HG03520 (cell line): ENCODE results near the gene ARPC1B.
"Not testable (repeated sequence)": the region's sequence is repeated elsewhere in the genome, so short reads cannot be mapped to it uniquely, and the experiment has no call there.

Experiments used
- ATAC-seq: cut with Tn5 transposase; IDR thresholded peaks from one replicate; pipeline ENCODE4 v1.9.1; 2021; ENCODE audit warnings: mild to moderate bottlenecking, moderate library complexity; ENCODE audit not compliant: unreplicated experiment

The ARPC1B gene

GRCh38 chr7:99408379-99409191, 34.1 kb downstream of the ARPC1B start, which contains the start of the genes BUD31 and PDAP1:
BUD31 (plus strand) TSS chr7:99408969; CDS start chr7:99411093, 2,124 bp downstream.
PDAP1 (minus strand) TSS chr7:99408597; CDS start chr7:99408548, 49 bp downstream.
- ATAC-seq: peak; percentile 75

- no peak for ATAC-seq
These were observed 34.7 kb downstream of the ARPC1B start for GRCh38 chr7:99409192-99409572.

GRCh38 chr7:99409806-99410205, 35.3 kb downstream of the ARPC1B start:
- no peak for ATAC-seq

GRCh38 chr7:99410635-99411034, 36.1 kb downstream of the ARPC1B start:
- no peak for ATAC-seq

- ATAC-seq: not testable (repeated sequence)
These were observed 41.1 kb downstream of the ARPC1B start for GRCh38 chr7:99415513-99416127.

GRCh38 chr7:99418260-99418659, 43.7 kb downstream of the ARPC1B start:
- ATAC-seq: no peak

- ATAC-seq: no peak
These were observed 44.9 kb downstream of the ARPC1B start for GRCh38 chr7:99419323-99420021.

- no peak for ATAC-seq
These were observed 45.7 kb downstream of the ARPC1B start for GRCh38 chr7:99420213-99420612.

GRCh38 chr7:99420986-99421385, 46.5 kb downstream of the ARPC1B start:
- no peak for ATAC-seq

GRCh38 chr7:99422186-99422585, 47.7 kb downstream of the ARPC1B start:
- ATAC-seq: no peak

GRCh38 chr7:99422625-99423024, 48.1 kb downstream of the ARPC1B start:
- no peak for ATAC-seq

GRCh38 chr7:99424932-99425730, 50.6 kb downstream of the ARPC1B start:
- no peak for ATAC-seq

GRCh38 chr7:99428972-99429566, 54.5 kb downstream of the ARPC1B start:
- no peak for ATAC-seq

GRCh38 chr7:99429756-99430155, 55.2 kb downstream of the ARPC1B start:
- ATAC-seq: no peak

GRCh38 chr7:99431756-99432540, 57.4 kb downstream of the ARPC1B start:
- not testable (repeated sequence) for ATAC-seq

- ATAC-seq: no peak
These were observed 58.6 kb downstream of the ARPC1B start for GRCh38 chr7:99433158-99433557.

- peak; percentile 14 for ATAC-seq
These were observed 63.5 kb downstream of the ARPC1B start for GRCh38 chr7:99437946-99438572.

GRCh38 chr7:99438573-99439480, 64.3 kb downstream of the ARPC1B start, which contains the start of the genes CPSF4 and PTCD1:
CPSF4 (plus strand) TSS chr7:99438943; CDS start chr7:99439083, 140 bp downstream.
PTCD1 (minus strand) TSS chr7:99438798; CDS start chr7:99435242, 3,556 bp downstream.
- ATAC-seq: peak; percentile 83
